Endothelial cell of umbilical vein (primary cell): ENCODE measurements around the gene ZNF423. TPM values are rescaled to one million over a fixed set of nuclear protein-coding genes. Genes with fewer than 3 reads are reported as not detected.

Experiments
- BruUV-seq: library from RNA; stranded (reverse); fragments of 400-500 nt; replicated peaks from 2 replicates; lab custom pipeline; 2021; lab: Mats Ljungman, UMichigan
- CTCF ChIA-PET: fragments of 300-600, 350-600 bp; sonication (Branson Sonifier 250); formaldehyde crosslinking; loops from one replicate; lab custom pipeline; 2021; ENCODE audit warnings: antibody characterized with exemption, inconsistent platforms; lab: Charles Lee
- POLR2A ChIA-PET: fragments of 300-600, 350-600 bp; sonication (Branson Sonifier 250); formaldehyde crosslinking; loops from one replicate; lab custom pipeline; 2021; ENCODE audit warnings: antibody characterized with exemption, inconsistent platforms; lab: Charles Lee
- DNase-seq: peaks from one replicate; pipeline ENCODE4 v3.0.0-alpha.2; 2011; ENCODE audit warnings: low read depth, low spot score
- FAIRE-seq: peaks from 2 replicates; lab custom pipeline; 2011; peaks lifted over from hg19 to GRCh38; lab: Jason Lieb, UNC
- H2AFZ ChIP-seq: 2 replicates; pipeline ENCODE4 v1.6.0; 2012; ENCODE audit warnings: low read depth, low read length, control low read depth, inconsistent platforms
- H3K27ac ChIP-seq: 2 replicates; pipeline ENCODE4 v1.5.1; 2011; ENCODE audit warnings: low read depth, mild to moderate bottlenecking, control low read depth, low read length, moderate library complexity; ENCODE audit not compliant: insufficient read depth
- H3K27me3 ChIP-seq, 2 experiments: 2 replicates each; pipeline versions ENCODE4 v1.6.0 to v1.6.1; 2011; ENCODE audit warnings: low read length in 2 of 2, mixed read lengths in 1 of 2; ENCODE audit not compliant: control insufficient read depth in 2 of 2, insufficient read depth in 2 of 2
- H3K36me3 ChIP-seq, 2 experiments: 2 replicates in 1 of 2; 3 replicates in 1 of 2; pipeline ENCODE4 v1.5.1; 2011; ENCODE audit warnings: low read length in 2 of 2, mild to moderate bottlenecking in 1 of 2, moderate library complexity in 1 of 2; ENCODE audit not compliant: control insufficient read depth in 2 of 2, insufficient read depth in 2 of 2; ENCODE audit errors: extremely low read depth in 1 of 2
- H3K4me1 ChIP-seq: 3 replicates; pipeline ENCODE4 v1.5.1; 2011; ENCODE audit warnings: mild to moderate bottlenecking, low read length; ENCODE audit not compliant: control insufficient read depth, insufficient read depth; ENCODE audit errors: extremely low read depth
- H3K4me2 ChIP-seq: 2 replicates; pipeline ENCODE4 v1.6.1; 2011; ENCODE audit warnings: low read length, control low read depth, mixed read lengths; ENCODE audit not compliant: insufficient read depth
- H3K4me3 ChIP-seq, 3 experiments: fragments of 200-600 bp in 1 of 3; sonication (generic), shearing (Covaris generic) in 1 of 3; replicated peaks in 1 of 3; 2 replicates each; pipeline ENCODE4 v1.5.1; 2011 to 2016; ENCODE audit warnings: control low read depth in 3 of 3, low read length in 3 of 3, mild to moderate bottlenecking in 2 of 3, inconsistent platforms in 1 of 3, low read depth in 1 of 3, moderate library complexity in 1 of 3; ENCODE audit not compliant: insufficient read depth in 1 of 3
- H3K79me2 ChIP-seq: 2 replicates; pipeline ENCODE4 v1.6.0; 2012; ENCODE audit warnings: low read length, inconsistent platforms; ENCODE audit not compliant: control insufficient read depth, insufficient read depth
- H3K9ac ChIP-seq: replicated peaks from 2 replicates; pipeline ENCODE3; 2011; ENCODE audit warnings: low read length, control low read depth; ENCODE audit not compliant: insufficient read depth; ENCODE audit errors: extremely low read depth
- H3K9me1 ChIP-seq: replicated peaks from 3 replicates; pipeline ENCODE4 v1.6.0; 2011; ENCODE audit warnings: mild to moderate bottlenecking, low read length; ENCODE audit not compliant: control insufficient read depth, insufficient read depth; ENCODE audit errors: extremely low read depth
- H3K9me3 ChIP-seq: replicated peaks from 2 replicates; pipeline ENCODE4 v1.5.1; 2012; ENCODE audit warnings: low read length, inconsistent platforms; ENCODE audit not compliant: control insufficient read depth, insufficient read depth
- H4K20me1 ChIP-seq: replicated peaks from 2 replicates; pipeline ENCODE3; 2011; ENCODE audit warnings: mild to moderate bottlenecking, low read length; ENCODE audit not compliant: control insufficient read depth, insufficient read depth; ENCODE audit errors: extremely low read depth
- CTCF ChIP-seq, 2 donors: IDR thresholded peaks; 1 replicate in 1 of 2; 2 replicates in 1 of 2; pipeline ENCODE4 v1.5.1; 2011; ENCODE audit warnings: low read length in 2 of 2, mild to moderate bottlenecking in 2 of 2, moderate library complexity in 2 of 2, control low read depth in 1 of 2, inconsistent platforms in 1 of 2, low read depth in 1 of 2; ENCODE audit not compliant: insufficient read depth in 1 of 2; ENCODE audit errors: extremely low read depth in 1 of 2
- EZH2 ChIP-seq: IDR thresholded peaks from 2 replicates; pipeline ENCODE4 v1.6.1; 2012; ENCODE audit warnings: borderline replicate concordance, low read depth, mild to moderate bottlenecking, moderate library complexity, low read length, inconsistent platforms; ENCODE audit not compliant: severe bottlenecking
- FOS ChIP-seq: IDR thresholded peaks from 2 replicates; pipeline ENCODE4 v1.6.1; 2011; ENCODE audit warnings: mild to moderate bottlenecking, low read length, moderate library complexity, borderline replicate concordance; ENCODE audit not compliant: insufficient read depth
- GATA2 ChIP-seq: IDR thresholded peaks from 2 replicates; pipeline ENCODE4 v1.7.0; 2011; ENCODE audit warnings: low read depth, mild to moderate bottlenecking, moderate library complexity, mixed read lengths, low read length; ENCODE audit not compliant: insufficient read length, insufficient read depth
- JUN ChIP-seq: IDR thresholded peaks from 2 replicates; pipeline ENCODE4 v1.6.1; 2011; ENCODE audit warnings: borderline replicate concordance, low read depth; ENCODE audit not compliant: insufficient read length, insufficient read depth
- MAX ChIP-seq: IDR thresholded peaks from 2 replicates; pipeline ENCODE4 v1.6.1; 2011; ENCODE audit not compliant: insufficient read depth, insufficient read length
- MYC ChIP-seq: IDR thresholded peaks from one replicate; pipeline ENCODE4 v1.6.1; 2011; ENCODE audit warnings: mild to moderate bottlenecking, low read depth, low read length
- POLR2A ChIP-seq: IDR thresholded peaks from 2 replicates; pipeline ENCODE4 v1.6.1; 2012; ENCODE audit warnings: low read depth, mild to moderate bottlenecking, control low read depth, low read length
- POLR2AphosphoS5 ChIP-seq: IDR thresholded peaks from 2 replicates; pipeline ENCODE4 v1.6.1; 2012; ENCODE audit warnings: low read depth, mild to moderate bottlenecking, control low read depth, low read length, moderate library complexity; ENCODE audit not compliant: insufficient read depth
- dilution Hi-C: fragments of 300-500 bp; cut with MboI; formaldehyde crosslinking; loops from one replicate; pipeline ENCODE4 v1.15.0; 2019; ENCODE audit warnings: low sequenced_read_pairs; ENCODE audit not compliant: extremely low pct_ligation_motif_present
- intact Hi-C: fragments of 100-400 bp; cut with micrococcal nuclease; formaldehyde crosslinking; loops from one replicate; pipeline ENCODE4 v1.10.0; 2022
- polyA plus RNA-seq, 4 experiments: library from polyadenylated mRNA; depleted of rRNA in 3 of 4; stranded (reverse) in 3 of 4; unstranded in 1 of 4; fragments of >200 nt; gene quantifications; 2 replicates each; pipeline versions ENCODE4 v1.2.1 to v1.2.3, GENCODE V29; 2011 to 2012; ENCODE audit warnings: missing spikeins in 1 of 4
- total RNA-seq: library from RNA; stranded (reverse); gene quantifications from 2 replicates; pipeline ENCODE4 v1.2.3, GENCODE V29; 2021

ZNF423 gene
- total and polyA plus RNA-seq, 2 donors (not counting 3 experiments of a cell fraction or from before 2014, with no cell fraction given): 2.2 to 8.1 TPM

DNA sequence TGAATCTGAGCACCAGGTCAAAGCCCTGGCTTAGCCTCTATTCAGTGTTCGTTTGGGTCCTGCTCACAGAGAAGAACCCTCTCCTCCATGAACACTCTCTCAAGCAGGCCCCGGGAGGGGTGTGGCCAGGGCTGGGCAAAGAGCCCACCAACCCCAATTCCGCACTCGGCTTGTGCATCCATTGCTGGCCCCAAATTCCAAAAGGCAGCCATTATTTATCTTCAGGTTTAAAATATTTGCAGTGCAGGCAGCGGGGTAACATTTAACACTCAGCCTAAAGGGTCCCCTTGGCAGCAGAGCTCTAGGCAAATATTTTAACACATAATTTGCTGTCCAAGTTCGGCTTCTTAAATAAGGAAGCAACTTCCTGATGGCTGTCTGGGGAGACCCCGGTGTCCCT, 115.7 kb downstream of the ZNF423 start:
- H3K4me1 ChIP-seq: no peaks in the 10 kb centered on the region
- H3K27ac ChIP-seq: no peak overlapping the region
- intact Hi-C loops (no loop called here), dilution Hi-C loops (no loop called here)
- no peak overlapping the region for H3K4me2 ChIP-seq
- H3K9me3 ChIP-seq: no peaks in the 10 kb centered on the region
- DNase-seq (no peak), FAIRE-seq (no peak)
- no TSS peak for BruUV-seq
- ChIA-PET POLR2A (no interaction called here), CTCF (interaction anchor here (2.0 kb wide), 1 partner anchor 14 kb away, joined by 5 read pairs; no protein-coding TSS in a partner anchor)
- H2AFZ ChIP-seq: no peak overlapping the region
- H3K27me3 ChIP-seq: no peaks in the 10 kb centered on the region
- no peaks in the 10 kb centered on the region for H3K79me2 ChIP-seq
- no peaks in the 10 kb centered on the region for H4K20me1 ChIP-seq
- no peak overlapping the region for H3K4me3 ChIP-seq
- H3K9me1 ChIP-seq: no peaks in the 10 kb centered on the region
- no peak overlapping the region for H3K9ac ChIP-seq
- no peak for TF ChIP-seq MAX
- H3K36me3 ChIP-seq: no peaks in the 10 kb centered on the region

- Histone ChIP-seq H3K9ac (no peak overlapping the region), H3K27me3 (no peaks in the 10 kb centered on the region), H3K4me3 (no peak overlapping the region), H3K36me3 (no peaks in the 10 kb centered on the region), H3K79me2 (no peaks in the 10 kb centered on the region), H3K4me1 (no peaks in the 10 kb centered on the region), H3K27ac (no peak overlapping the region), H4K20me1 (no peaks in the 10 kb centered on the region), H2AFZ (no peak overlapping the region), H3K9me1 (no peaks in the 10 kb centered on the region), H3K9me3 (no peaks in the 10 kb centered on the region), H3K4me2 (no peak overlapping the region)
- no peak for DNase-seq
- POLR2A ChIA-PET: no interaction called here
- dilution Hi-C loops: no loop called here
- no TSS peak for BruUV-seq
- intact Hi-C loops: no loop called here
- FAIRE-seq: no peak
- CTCF ChIA-PET: interaction anchor here (1.3 to 2.0 kb wide), 2 partner anchors 15 kb away, joined by 3 to 5 read pairs; no protein-coding TSS in a partner anchor
- TF ChIP-seq MYC: no peak
- no peak for TF ChIP-seq POLR2A
- no peak for TF ChIP-seq POLR2AphosphoS5
- no peak for TF ChIP-seq CTCF (IDR thresholded peaks at IDR 0.05; ENCODE audit: extremely low read depth in 1 of 2, insufficient read depth in 1 of 2, low read depth in 1 of 2, low read length in 2 of 2)
- TF ChIP-seq JUN: no peak
- TF ChIP-seq GATA2: no peak
- no peak for TF ChIP-seq MAX
- TF ChIP-seq FOS: no peak
- no peak for TF ChIP-seq EZH2
These were observed 116.5 kb downstream of the ZNF423 start for GRCh38 chr16:49739381-49739780.
